ENCODE data around the gene RGS12. TPM values are rescaled to one million over a fixed set of nuclear protein-coding genes. Genes with fewer than 3 reads are reported as not detected.

Gene RGS12
- total RNA-seq, 1 experiment from 2014 or later, result 4.7 TPM

GRCh38 chr4:3252480-3252828, 40.4 kb upstream of the RGS12 start:
- Histone ChIP-seq H3K27me3 (ENCODE audit: low read length) (no peaks in the 10 kb centered on the region), H3K4me1 (ENCODE audit: low read length) (peaks cover 8% of the 10 kb centered on the region)

DNA sequence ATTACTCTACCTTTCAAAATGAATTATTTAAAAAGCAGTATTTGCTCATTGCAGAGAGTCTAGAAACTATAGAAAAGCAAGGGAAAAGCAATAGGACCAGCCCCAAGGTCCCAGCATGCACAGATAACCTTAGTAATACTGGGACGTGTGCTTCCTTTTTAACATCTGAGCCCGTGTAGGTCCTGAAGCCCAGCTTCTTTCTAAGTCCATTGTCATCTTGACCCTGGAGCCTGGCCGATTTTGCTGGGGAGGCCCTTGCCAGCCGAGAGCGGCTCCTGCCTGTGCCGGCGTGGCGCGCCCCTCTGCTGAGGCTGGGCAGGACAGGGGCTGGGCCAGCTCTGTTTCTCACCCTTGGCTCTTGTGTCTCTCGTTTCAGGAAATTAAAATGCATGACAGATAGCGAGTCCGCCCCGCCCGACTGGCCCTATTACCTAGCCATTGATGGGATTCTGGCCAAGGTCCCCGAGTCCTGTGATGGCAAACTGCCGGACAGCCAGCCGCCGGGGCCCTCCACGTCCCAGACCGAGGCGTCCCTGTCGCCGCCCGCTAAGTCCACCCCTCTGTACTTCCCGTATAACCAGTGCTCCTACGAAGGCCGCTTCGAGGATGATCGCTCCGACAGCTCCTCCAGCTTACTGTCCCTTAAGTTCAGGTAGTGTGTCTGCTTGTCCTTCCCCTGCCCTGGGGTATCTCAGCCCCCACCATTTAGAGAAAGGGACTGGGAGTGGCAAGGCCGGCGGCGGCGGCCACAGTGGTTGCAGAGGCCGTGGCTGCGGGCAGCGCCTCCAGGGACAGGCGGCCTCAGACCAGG, 39.8 kb upstream of the RGS12 start:
- Histone ChIP-seq H2AFZ (ENCODE audit: low read length) (no peak overlapping the region), H4K20me1 (ENCODE audit: insufficient read depth, low read depth, low read length) (no peaks in the 10 kb centered on the region), H3K36me3 (ENCODE audit: insufficient read depth, low read length) (no peaks in the 10 kb centered on the region), H3K4me2 (ENCODE audit: low read depth, low read length, poor library complexity, severe bottlenecking) (no peak overlapping the region), H3K4me1 (ENCODE audit: low read length) (peaks cover 11% of the 10 kb centered on the region), H3K9me3 (ENCODE audit: low read length) (no peaks in the 10 kb centered on the region), H3K9ac (ENCODE audit: low read length) (no peak overlapping the region), H3K27me3 (ENCODE audit: low read length) (no peaks in the 10 kb centered on the region), H3K9me2 (replicated peaks; ENCODE audit: insufficient read depth, low read length) (no peaks in the 10 kb centered on the region), H3K4me3 (ENCODE audit: low read length) (no peak overlapping the region), H3K79me2 (ENCODE audit: low read length) (no peaks in the 10 kb centered on the region), H3K27ac (ENCODE audit: low read length) (no peak overlapping the region)
- DNase-seq, result no peak

More at GRCh38 chr4:3252480-3252828, 40.4 kb upstream of the RGS12 start:
- Histone ChIP-seq H4K20me1 (ENCODE audit: insufficient read depth, low read depth, low read length) (no peaks in the 10 kb centered on the region), H3K4me2 (ENCODE audit: low read depth, low read length, poor library complexity, severe bottlenecking) (no peak overlapping the region), H3K36me3 (ENCODE audit: insufficient read depth, low read length) (no peaks in the 10 kb centered on the region), H3K4me3 (ENCODE audit: low read length) (no peak overlapping the region), H2AFZ (ENCODE audit: low read length) (no peak overlapping the region), H3K9me3 (ENCODE audit: low read length) (no peaks in the 10 kb centered on the region), H3K9me2 (replicated peaks; ENCODE audit: insufficient read depth, low read length) (no peaks in the 10 kb centered on the region), H3K79me2 (ENCODE audit: low read length) (no peaks in the 10 kb centered on the region), H3K9ac (ENCODE audit: low read length) (no peak overlapping the region), H3K27ac (ENCODE audit: low read length) (no peak overlapping the region)
- no peak for DNase-seq

- no peak overlapping the region for H3K4me2 ChIP-seq (ENCODE audit: low read depth, low read length, poor library complexity, severe bottlenecking)
- H3K9me2 ChIP-seq (replicated peaks; ENCODE audit: insufficient read depth, low read length), result no peaks in the 10 kb centered on the region
- no peak for DNase-seq
- no peaks in the 10 kb centered on the region for H4K20me1 ChIP-seq (ENCODE audit: insufficient read depth, low read depth, low read length)
- H3K4me3 ChIP-seq (ENCODE audit: low read length), result no peak overlapping the region
- H3K27ac ChIP-seq (ENCODE audit: low read length), result no peak overlapping the region
- H3K27me3 ChIP-seq (ENCODE audit: low read length), result no peaks in the 10 kb centered on the region
- no peak overlapping the region for H3K9ac ChIP-seq (ENCODE audit: low read length)
- H2AFZ ChIP-seq (ENCODE audit: low read length), result no peak overlapping the region
- no peaks in the 10 kb centered on the region for H3K79me2 ChIP-seq (ENCODE audit: low read length)
- peaks cover 11% of the 10 kb centered on the region for H3K4me1 ChIP-seq (ENCODE audit: low read length)
- no peaks in the 10 kb centered on the region for H3K9me3 ChIP-seq (ENCODE audit: low read length)
- H3K36me3 ChIP-seq (ENCODE audit: insufficient read depth, low read length), result no peaks in the 10 kb centered on the region
Measured at GRCh38 chr4:3253808-3254207, 39.0 kb upstream of the RGS12 start.

DNA sequence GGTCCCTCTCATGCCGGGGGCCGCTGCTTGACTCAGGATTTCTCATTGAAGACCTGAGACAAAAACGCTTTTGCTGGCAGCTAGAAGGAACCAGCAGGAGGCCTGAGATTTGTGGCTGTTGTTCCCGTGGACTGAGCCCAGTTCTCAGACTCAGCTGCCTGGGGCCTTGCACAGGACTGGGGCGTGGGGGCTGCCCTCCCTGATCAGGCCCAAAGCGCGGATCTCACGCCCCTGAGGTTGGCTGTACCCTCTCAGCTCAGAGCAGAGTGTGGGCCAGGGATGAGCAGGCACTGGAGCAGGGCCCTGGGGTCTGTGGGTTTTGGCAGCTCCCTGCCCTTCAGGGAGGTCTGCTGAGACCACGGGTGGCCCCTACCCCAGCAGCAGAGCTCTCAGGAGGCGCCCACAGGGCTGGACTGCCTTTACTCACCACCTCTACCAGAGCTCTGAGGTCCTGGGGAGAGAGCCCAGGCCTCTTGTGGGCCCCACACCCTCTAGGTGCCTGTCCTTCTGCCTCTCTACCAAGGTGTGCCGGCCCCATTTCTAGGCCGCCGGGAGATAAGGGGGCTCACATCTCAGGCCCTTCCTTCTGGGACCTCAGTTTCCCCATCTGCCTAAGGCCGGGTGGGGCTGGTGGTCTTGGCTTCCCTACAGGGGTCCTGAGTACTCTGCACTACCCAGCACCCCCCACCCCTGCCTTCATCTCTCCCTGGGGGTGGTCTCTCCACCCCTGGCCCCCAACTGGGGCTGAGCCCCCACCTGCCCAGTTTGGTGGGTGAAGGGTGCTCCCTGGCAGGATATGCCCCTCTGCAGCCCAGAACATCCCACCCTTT, 38.3 kb upstream of the RGS12 start:
- no peak overlapping the region for H3K4me2 ChIP-seq (ENCODE audit: low read depth, low read length, poor library complexity, severe bottlenecking)
- H3K4me3 ChIP-seq (ENCODE audit: low read length), result no peak overlapping the region
- no peak overlapping the region for H3K27ac ChIP-seq (ENCODE audit: low read length)
- H3K36me3 ChIP-seq (ENCODE audit: insufficient read depth, low read length), result no peaks in the 10 kb centered on the region
- no peak for DNase-seq
- H2AFZ ChIP-seq (ENCODE audit: low read length), result no peak overlapping the region
- H3K4me1 ChIP-seq (ENCODE audit: low read length), result peaks cover 11% of the 10 kb centered on the region
- H3K9me3 ChIP-seq (ENCODE audit: low read length), result no peaks in the 10 kb centered on the region
- H3K9me2 ChIP-seq (replicated peaks; ENCODE audit: insufficient read depth, low read length), result no peaks in the 10 kb centered on the region
- no peak overlapping the region for H3K9ac ChIP-seq (ENCODE audit: low read length)
- H4K20me1 ChIP-seq (ENCODE audit: insufficient read depth, low read depth, low read length), result no peaks in the 10 kb centered on the region
- H3K79me2 ChIP-seq (ENCODE audit: low read length), result no peaks in the 10 kb centered on the region
- no peaks in the 10 kb centered on the region for H3K27me3 ChIP-seq (ENCODE audit: low read length)

GRCh38 chr4:3255611-3256186, 37.1 kb upstream of the RGS12 start:
- H2AFZ ChIP-seq (ENCODE audit: low read length), result no peak overlapping the region
- DNase-seq, result no peak
- H3K4me2 ChIP-seq (ENCODE audit: low read depth, low read length, poor library complexity, severe bottlenecking), result no peak overlapping the region
- H3K27ac ChIP-seq (ENCODE audit: low read length), result no peak overlapping the region
- H3K36me3 ChIP-seq (ENCODE audit: insufficient read depth, low read length), result no peaks in the 10 kb centered on the region
- H3K9ac ChIP-seq (ENCODE audit: low read length), result no peak overlapping the region
- no peaks in the 10 kb centered on the region for H4K20me1 ChIP-seq (ENCODE audit: insufficient read depth, low read depth, low read length)
- no peaks in the 10 kb centered on the region for H3K79me2 ChIP-seq (ENCODE audit: low read length)
- H3K4me1 ChIP-seq (ENCODE audit: low read length), result peaks cover 11% of the 10 kb centered on the region
- H3K27me3 ChIP-seq (ENCODE audit: low read length), result no peaks in the 10 kb centered on the region
- no peaks in the 10 kb centered on the region for H3K9me2 ChIP-seq (replicated peaks; ENCODE audit: insufficient read depth, low read length)
- H3K9me3 ChIP-seq (ENCODE audit: low read length), result no peaks in the 10 kb centered on the region
- no peak overlapping the region for H3K4me3 ChIP-seq (ENCODE audit: low read length)

DNA sequence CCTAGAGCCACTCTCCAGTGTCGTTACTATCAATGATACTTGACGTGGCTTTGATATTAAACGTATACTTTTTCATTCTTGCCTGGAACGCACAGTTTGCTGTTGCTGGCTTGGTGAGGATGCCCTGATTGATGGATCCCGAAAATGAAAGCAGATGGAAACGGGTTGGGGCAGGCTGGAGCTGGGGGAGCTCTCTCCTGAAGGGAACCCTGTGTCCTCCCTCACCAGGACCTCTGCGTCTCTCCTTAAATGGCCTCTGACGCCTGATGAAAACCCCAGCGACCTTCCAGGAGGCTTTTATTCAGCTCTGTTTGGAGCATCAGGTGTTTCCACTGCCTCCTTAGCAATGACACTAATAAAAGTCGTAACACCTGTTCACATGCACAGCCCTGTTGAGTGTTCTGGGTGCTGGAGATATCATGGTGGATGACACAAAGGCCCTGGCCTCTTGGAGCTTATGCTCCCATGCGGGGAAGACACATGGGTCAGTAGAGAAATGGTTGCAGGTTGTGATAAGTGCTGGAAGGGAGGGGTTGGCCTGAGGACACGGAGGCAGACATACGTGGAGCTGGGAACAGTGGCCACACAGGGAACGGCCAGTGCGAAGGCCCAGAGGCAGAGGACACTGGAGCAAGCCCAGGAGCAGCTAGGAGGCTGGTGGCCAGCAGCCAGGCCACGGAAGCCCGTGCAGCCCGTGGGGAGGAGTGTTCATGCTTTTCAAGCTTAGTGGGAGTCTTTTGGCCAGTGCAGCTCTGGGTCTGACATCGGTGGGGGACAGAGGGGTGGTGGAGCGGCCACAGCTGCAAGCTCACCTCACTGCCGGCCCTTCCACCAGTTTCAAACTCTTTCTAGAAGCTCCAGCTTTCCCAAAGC, 36.4 kb upstream of the RGS12 start:
- H3K36me3 ChIP-seq (ENCODE audit: insufficient read depth, low read length), result no peaks in the 10 kb centered on the region
- H3K4me3 ChIP-seq (ENCODE audit: low read length), result no peak overlapping the region
- H3K27me3 ChIP-seq (ENCODE audit: low read length), result no peaks in the 10 kb centered on the region
- H2AFZ ChIP-seq (ENCODE audit: low read length), result no peak overlapping the region
- no peak for DNase-seq
- H3K9ac ChIP-seq (ENCODE audit: low read length), result no peak overlapping the region
- H3K9me3 ChIP-seq (ENCODE audit: low read length), result no peaks in the 10 kb centered on the region
- no peaks in the 10 kb centered on the region for H4K20me1 ChIP-seq (ENCODE audit: insufficient read depth, low read depth, low read length)
- H3K4me2 ChIP-seq (ENCODE audit: low read depth, low read length, poor library complexity, severe bottlenecking), result no peak overlapping the region
- no peak overlapping the region for H3K27ac ChIP-seq (ENCODE audit: low read length)
- no peaks in the 10 kb centered on the region for H3K9me2 ChIP-seq (replicated peaks; ENCODE audit: insufficient read depth, low read length)
- H3K79me2 ChIP-seq (ENCODE audit: low read length), result no peaks in the 10 kb centered on the region
- peaks cover 11% of the 10 kb centered on the region for H3K4me1 ChIP-seq (ENCODE audit: low read length)

DNA sequence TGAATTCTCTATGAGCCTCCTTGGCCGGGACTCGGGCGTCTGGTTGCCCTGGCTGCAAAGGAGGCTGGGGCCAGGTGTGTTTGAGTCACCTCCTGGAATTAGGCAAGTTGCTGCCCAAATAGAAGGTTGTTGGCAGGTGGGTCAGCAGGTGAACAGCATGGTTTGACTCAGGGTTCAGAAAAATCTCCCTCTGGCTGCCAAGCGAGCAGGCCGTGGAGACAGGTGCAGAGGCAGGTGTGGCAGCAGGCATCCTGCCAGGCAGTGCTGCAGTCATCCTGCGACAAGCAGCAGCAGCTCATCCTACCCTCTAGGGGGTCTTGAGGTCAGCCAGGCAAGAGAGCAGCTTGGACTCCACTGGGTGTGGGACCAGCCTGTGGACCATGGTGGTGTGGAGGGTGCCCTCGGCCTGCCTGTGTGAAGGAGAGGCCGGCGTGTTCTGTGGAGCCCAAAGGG, 35.7 kb upstream of the RGS12 start:
- no peak overlapping the region for H3K9ac ChIP-seq (ENCODE audit: low read length)
- no peaks in the 10 kb centered on the region for H3K9me3 ChIP-seq (ENCODE audit: low read length)
- H3K9me2 ChIP-seq (replicated peaks; ENCODE audit: insufficient read depth, low read length), result no peaks in the 10 kb centered on the region
- H3K4me3 ChIP-seq (ENCODE audit: low read length), result no peak overlapping the region
- DNase-seq, result no peak
- no peaks in the 10 kb centered on the region for H3K27me3 ChIP-seq (ENCODE audit: low read length)
- no peak overlapping the region for H3K27ac ChIP-seq (ENCODE audit: low read length)
- no peak overlapping the region for H2AFZ ChIP-seq (ENCODE audit: low read length)
- H3K36me3 ChIP-seq (ENCODE audit: insufficient read depth, low read length), result no peaks in the 10 kb centered on the region
- H4K20me1 ChIP-seq (ENCODE audit: insufficient read depth, low read depth, low read length), result no peaks in the 10 kb centered on the region
- peaks cover 11% of the 10 kb centered on the region for H3K4me1 ChIP-seq (ENCODE audit: low read length)
- H3K79me2 ChIP-seq (ENCODE audit: low read length), result no peaks in the 10 kb centered on the region
- H3K4me2 ChIP-seq (ENCODE audit: low read depth, low read length, poor library complexity, severe bottlenecking), result no peak overlapping the region

All from Karpas-422 (cell line).